Hepatocyte (in vitro differentiated cells): ENCODE measurements around the gene PRSS1.

Experiments
- EZH2 ChIP-seq: fragments of 200-600 bp; sonication (generic); IDR thresholded peaks from 2 replicates; pipeline ENCODE4 v1.6.1; 2016; ENCODE audit warnings: antibody characterized with exemption, mild to moderate bottlenecking, borderline replicate concordance
- EZH2phosphoT487 ChIP-seq: fragments of 200-600 bp; sonication (generic); IDR thresholded peaks from one replicate; pipeline ENCODE4 v1.6.1; 2018; ENCODE audit warnings: antibody characterized with exemption, mild to moderate bottlenecking, low read depth, moderate library complexity; ENCODE audit not compliant: unreplicated experiment, severe bottlenecking
- TF ChIP-seq, protein P1 (sequence below): fragments of 200-600 bp; sonication (generic); IDR thresholded peaks from 2 replicates; pipeline ENCODE4 v1.5.1; 2016; ENCODE audit warnings: antibody characterized with exemption, mild to moderate bottlenecking; ENCODE audit not compliant: poor library complexity

DNA sequence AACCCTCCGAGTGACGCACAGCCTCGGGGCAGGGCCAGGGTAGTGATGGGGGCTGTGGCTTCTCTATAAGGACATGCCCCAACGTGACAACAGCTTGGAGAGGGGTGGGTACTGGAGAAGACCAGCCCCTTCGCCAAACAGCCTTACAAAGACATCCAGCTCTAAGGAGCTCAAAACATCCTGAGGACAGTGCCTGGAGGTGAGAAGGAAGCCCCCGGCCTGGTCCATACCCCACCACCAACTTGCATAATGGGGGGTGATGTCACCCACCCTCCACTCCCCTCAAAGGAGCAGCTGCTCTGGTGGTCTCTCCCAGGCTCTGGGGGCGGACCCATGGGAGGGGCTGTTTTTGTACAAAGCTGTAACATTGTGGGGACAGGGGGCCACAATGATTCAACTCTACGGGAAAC, 36.6 kb downstream of the PRSS1 start:
- TF ChIP-seq EZH2 (no peak), EZH2phosphoT487 (no peak)
- TF ChIP-seq, protein P1, sequence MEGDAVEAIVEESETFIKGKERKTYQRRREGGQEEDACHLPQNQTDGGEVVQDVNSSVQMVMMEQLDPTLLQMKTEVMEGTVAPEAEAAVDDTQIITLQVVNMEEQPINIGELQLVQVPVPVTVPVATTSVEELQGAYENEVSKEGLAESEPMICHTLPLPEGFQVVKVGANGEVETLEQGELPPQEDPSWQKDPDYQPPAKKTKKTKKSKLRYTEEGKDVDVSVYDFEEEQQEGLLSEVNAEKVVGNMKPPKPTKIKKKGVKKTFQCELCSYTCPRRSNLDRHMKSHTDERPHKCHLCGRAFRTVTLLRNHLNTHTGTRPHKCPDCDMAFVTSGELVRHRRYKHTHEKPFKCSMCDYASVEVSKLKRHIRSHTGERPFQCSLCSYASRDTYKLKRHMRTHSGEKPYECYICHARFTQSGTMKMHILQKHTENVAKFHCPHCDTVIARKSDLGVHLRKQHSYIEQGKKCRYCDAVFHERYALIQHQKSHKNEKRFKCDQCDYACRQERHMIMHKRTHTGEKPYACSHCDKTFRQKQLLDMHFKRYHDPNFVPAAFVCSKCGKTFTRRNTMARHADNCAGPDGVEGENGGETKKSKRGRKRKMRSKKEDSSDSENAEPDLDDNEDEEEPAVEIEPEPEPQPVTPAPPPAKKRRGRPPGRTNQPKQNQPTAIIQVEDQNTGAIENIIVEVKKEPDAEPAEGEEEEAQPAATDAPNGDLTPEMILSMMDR = no peak
